ENCODE data around the gene MCRIP1.

MCRIP1 gene

DNA sequence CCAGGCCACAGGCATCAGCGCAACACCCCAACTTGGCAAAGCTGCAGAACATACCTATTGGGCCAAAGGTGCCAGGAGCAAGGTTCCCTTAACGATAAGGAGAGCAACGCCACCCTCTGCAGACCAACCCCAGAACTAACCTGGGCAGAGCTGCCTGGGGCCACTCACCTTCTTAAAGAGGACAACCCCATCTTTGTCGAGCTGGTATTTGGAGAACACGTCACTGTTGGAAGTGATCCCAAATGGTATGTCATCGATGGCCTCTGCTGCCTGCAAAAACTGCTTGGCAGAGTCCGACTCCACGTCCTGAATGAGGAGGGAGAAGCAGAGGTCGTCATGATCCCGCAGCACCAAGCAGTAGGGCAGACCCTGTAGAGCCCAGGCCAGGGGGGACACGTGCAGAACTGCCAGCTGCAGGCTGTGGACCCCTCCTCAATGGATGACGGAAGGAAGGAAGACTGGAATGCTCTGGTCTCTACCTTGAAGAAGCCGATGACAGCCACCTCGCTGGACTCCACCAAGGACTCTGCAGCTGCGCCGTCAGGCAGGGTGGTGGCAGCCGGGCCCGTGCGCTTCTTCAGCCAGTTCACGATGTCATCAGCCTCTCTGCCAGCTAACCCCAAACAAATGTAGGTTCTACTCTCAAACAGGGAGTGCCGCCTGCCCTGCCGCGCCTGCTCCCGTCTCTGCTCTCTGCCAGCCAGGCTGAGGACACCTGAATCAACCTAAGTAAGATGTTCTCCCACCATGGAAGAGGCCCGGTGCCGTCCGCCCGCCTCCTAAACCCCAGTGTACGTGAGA lies 22.1 kb upstream of the MCRIP1 start:
- Histone ChIP-seq H3K9me3 (ENCODE audit: low read length) (no peaks in the 10 kb centered on the region), H3K4me1 (ENCODE audit: insufficient read depth, low read length) (peaks cover 13% of the 10 kb centered on the region), H3K36me3 (ENCODE audit: insufficient read depth, low read length) (peaks cover 62% of the 10 kb centered on the region), H3K4me3 (ENCODE audit: low read length) (no peak overlapping the region), H2AFZ (ENCODE audit: low read depth, low read length) (no peak overlapping the region), H3K27me3 (ENCODE audit: insufficient read depth, low read length) (no peaks in the 10 kb centered on the region)

GRCh38 chr17:81852237-81852636 lies 19.1 kb upstream of the MCRIP1 start:
- Histone ChIP-seq H3K4me3 (ENCODE audit: low read length) (no peak overlapping the region), H3K27me3 (ENCODE audit: insufficient read depth, low read length) (no peaks in the 10 kb centered on the region), H3K36me3 (ENCODE audit: insufficient read depth, low read length) (peaks cover 54% of the 10 kb centered on the region), H3K4me1 (ENCODE audit: insufficient read depth, low read length) (no peaks in the 10 kb centered on the region), H2AFZ (ENCODE audit: low read depth, low read length) (no peak overlapping the region), H3K9me3 (ENCODE audit: low read length) (no peaks in the 10 kb centered on the region)

DNA sequence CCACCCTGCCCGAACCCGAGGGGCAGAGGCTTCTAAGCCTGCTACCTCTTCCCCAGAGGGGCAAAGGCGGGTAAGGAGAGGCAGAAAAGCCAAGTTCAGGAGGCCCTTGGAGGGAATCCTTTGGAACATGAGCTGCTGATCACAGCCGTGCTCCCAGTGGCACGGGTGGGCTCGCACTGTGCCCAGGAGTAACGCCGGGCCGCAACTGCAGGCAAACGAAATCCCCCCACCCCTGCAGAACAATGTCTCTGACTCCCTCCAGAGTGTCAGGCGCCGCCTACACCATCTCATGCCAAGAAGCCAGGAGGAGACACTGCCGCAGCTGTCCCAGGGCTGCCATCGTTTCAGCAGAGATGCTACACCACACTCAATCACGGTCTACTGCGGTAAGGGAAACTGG lies 18.3 kb upstream of the MCRIP1 start:
- Histone ChIP-seq H3K4me3 (ENCODE audit: low read length) (no peak overlapping the region), H3K27me3 (ENCODE audit: insufficient read depth, low read length) (no peaks in the 10 kb centered on the region), H3K4me1 (ENCODE audit: insufficient read depth, low read length) (no peaks in the 10 kb centered on the region), H3K9me3 (ENCODE audit: low read length) (no peaks in the 10 kb centered on the region), H3K36me3 (ENCODE audit: insufficient read depth, low read length) (peaks cover 62% of the 10 kb centered on the region), H2AFZ (ENCODE audit: low read depth, low read length) (no peak overlapping the region)

GRCh38 chr17:81849457-81849856 lies 16.4 kb upstream of the MCRIP1 start:
- Histone ChIP-seq H3K4me1 (ENCODE audit: insufficient read depth, low read length) (no peaks in the 10 kb centered on the region), H3K4me3 (ENCODE audit: low read length) (no peak overlapping the region), H3K36me3 (ENCODE audit: insufficient read depth, low read length) (peaks cover 68% of the 10 kb centered on the region), H3K27me3 (ENCODE audit: insufficient read depth, low read length) (no peaks in the 10 kb centered on the region), H3K9me3 (ENCODE audit: low read length) (no peaks in the 10 kb centered on the region), H2AFZ (ENCODE audit: low read depth, low read length) (no peak overlapping the region)

DNA sequence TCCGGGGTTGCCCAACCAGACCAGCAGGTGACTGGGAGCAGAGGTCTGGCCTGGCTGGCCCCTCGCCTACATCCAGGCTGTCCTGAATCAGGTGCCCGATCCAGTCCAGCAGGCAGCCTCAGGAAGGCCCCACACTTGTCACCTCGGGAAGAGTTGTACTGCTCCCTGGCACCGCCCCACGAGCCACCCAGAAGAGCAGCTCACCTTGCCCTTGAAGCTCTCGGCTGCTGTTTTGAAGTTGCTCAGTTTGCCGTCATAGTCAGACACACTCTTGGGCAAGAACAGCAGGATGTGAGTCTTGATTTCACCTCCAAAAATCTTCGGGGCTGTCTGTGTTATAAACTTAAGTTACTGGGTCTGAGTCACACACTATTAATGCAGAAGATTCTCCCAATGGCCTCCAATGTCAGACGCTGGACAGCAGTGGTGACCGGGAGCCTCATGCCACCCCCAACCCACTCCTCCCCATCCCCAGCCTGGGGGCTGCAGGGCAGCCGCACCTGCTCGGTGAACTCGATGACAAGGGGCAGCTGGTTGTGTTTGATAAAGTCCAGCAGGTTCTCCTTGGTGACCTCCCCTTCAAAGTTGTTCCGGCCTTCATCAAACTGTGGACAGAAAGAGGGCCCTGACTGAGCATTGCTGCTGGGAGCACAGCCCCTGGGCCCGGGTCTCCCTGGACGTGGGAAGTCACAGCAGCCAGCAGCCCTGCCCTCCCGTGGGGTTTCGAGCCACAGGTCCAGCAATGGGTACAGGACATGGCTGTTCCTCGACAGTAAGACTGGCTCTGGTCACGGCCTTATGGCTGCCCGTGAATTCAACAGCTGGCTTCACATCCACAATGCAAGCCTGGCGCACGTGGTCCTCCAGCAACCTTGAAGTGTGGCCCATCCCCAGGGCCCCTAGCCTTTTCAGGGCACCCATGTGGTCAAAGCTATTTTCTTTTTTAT lies 13.9 kb upstream of the MCRIP1 start:
- peaks cover 64% of the 10 kb centered on the region for H3K36me3 ChIP-seq (ENCODE audit: insufficient read depth, low read length)
- no peaks in the 10 kb centered on the region for H3K27me3 ChIP-seq (ENCODE audit: insufficient read depth, low read length)

GRCh38 chr17:81845881-81846742 lies 13.0 kb upstream of the MCRIP1 start:
- Histone ChIP-seq H3K36me3 (ENCODE audit: insufficient read depth, low read length) (peaks cover 55% of the 10 kb centered on the region), H3K27me3 (ENCODE audit: insufficient read depth, low read length) (no peaks in the 10 kb centered on the region), H3K9me3 (ENCODE audit: low read length) (no peaks in the 10 kb centered on the region), H3K4me3 (ENCODE audit: low read length) (no peak overlapping the region), H2AFZ (ENCODE audit: low read depth, low read length) (no peak overlapping the region), H3K4me1 (ENCODE audit: insufficient read depth, low read length) (no peaks in the 10 kb centered on the region)

More for the DNA sequence above, 13.9 kb upstream of the MCRIP1 start:
- Histone ChIP-seq H3K4me1 (ENCODE audit: insufficient read depth, low read length) (no peaks in the 10 kb centered on the region), H3K9me3 (ENCODE audit: low read length) (no peaks in the 10 kb centered on the region), H2AFZ (ENCODE audit: low read depth, low read length) (no peak overlapping the region), H3K4me3 (ENCODE audit: low read length) (no peak overlapping the region)

- Histone ChIP-seq H3K4me1 (ENCODE audit: insufficient read depth, low read length) (no peaks in the 10 kb centered on the region), H3K36me3 (ENCODE audit: insufficient read depth, low read length) (peaks cover 54% of the 10 kb centered on the region), H3K4me3 (ENCODE audit: low read length) (no peak overlapping the region), H2AFZ (ENCODE audit: low read depth, low read length) (no peak overlapping the region), H3K9me3 (ENCODE audit: low read length) (no peaks in the 10 kb centered on the region), H3K27me3 (ENCODE audit: insufficient read depth, low read length) (no peaks in the 10 kb centered on the region)
Observed at GRCh38 chr17:81845361-81845760, 12.3 kb upstream of the MCRIP1 start.

DNA sequence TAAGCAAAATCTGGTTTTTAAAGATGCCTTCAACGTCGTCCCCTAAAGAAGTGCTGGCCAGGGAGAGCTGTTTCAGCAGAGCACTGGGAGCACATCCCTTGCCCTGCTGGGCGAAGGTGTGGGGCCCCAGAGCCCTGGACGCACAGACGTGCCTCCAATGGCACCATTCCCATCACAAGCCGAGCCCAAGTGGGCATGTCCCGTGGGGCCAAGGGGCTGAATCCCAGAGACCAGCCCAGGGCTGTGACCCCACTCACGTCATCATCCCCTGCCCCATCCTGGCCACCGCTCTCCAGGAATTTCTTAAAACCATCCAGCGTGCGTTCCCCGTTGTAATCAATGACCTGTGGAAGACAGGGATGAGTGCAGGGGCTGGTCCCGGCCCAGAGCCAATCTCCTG lies 11.8 kb upstream of the MCRIP1 start:
- H3K4me3 ChIP-seq (ENCODE audit: low read length): no peak overlapping the region
- H3K27me3 ChIP-seq (ENCODE audit: insufficient read depth, low read length): no peaks in the 10 kb centered on the region
- H3K4me1 ChIP-seq (ENCODE audit: insufficient read depth, low read length): no peaks in the 10 kb centered on the region
- H2AFZ ChIP-seq (ENCODE audit: low read depth, low read length): no peak overlapping the region
- no peaks in the 10 kb centered on the region for H3K9me3 ChIP-seq (ENCODE audit: low read length)
- peaks cover 54% of the 10 kb centered on the region for H3K36me3 ChIP-seq (ENCODE audit: insufficient read depth, low read length)

- Histone ChIP-seq H3K27me3 (ENCODE audit: insufficient read depth, low read length) (no peaks in the 10 kb centered on the region), H3K4me1 (ENCODE audit: insufficient read depth, low read length) (no peaks in the 10 kb centered on the region), H3K9me3 (ENCODE audit: low read length) (no peaks in the 10 kb centered on the region), H3K4me3 (ENCODE audit: low read length) (no peak overlapping the region), H2AFZ (ENCODE audit: low read depth, low read length) (no peak overlapping the region), H3K36me3 (ENCODE audit: insufficient read depth, low read length) (peaks cover 54% of the 10 kb centered on the region)
Observed at GRCh38 chr17:81844327-81844851, 11.3 kb upstream of the MCRIP1 start.

GRCh38 chr17:81843713-81844326 lies 10.7 kb upstream of the MCRIP1 start:
- Histone ChIP-seq H3K4me1 (ENCODE audit: insufficient read depth, low read length) (no peaks in the 10 kb centered on the region), H2AFZ (ENCODE audit: low read depth, low read length) (no peak overlapping the region), H3K27me3 (ENCODE audit: insufficient read depth, low read length) (no peaks in the 10 kb centered on the region), H3K4me3 (ENCODE audit: low read length) (no peak overlapping the region), H3K36me3 (ENCODE audit: insufficient read depth, low read length) (peaks cover 54% of the 10 kb centered on the region), H3K9me3 (ENCODE audit: low read length) (no peaks in the 10 kb centered on the region)

DNA sequence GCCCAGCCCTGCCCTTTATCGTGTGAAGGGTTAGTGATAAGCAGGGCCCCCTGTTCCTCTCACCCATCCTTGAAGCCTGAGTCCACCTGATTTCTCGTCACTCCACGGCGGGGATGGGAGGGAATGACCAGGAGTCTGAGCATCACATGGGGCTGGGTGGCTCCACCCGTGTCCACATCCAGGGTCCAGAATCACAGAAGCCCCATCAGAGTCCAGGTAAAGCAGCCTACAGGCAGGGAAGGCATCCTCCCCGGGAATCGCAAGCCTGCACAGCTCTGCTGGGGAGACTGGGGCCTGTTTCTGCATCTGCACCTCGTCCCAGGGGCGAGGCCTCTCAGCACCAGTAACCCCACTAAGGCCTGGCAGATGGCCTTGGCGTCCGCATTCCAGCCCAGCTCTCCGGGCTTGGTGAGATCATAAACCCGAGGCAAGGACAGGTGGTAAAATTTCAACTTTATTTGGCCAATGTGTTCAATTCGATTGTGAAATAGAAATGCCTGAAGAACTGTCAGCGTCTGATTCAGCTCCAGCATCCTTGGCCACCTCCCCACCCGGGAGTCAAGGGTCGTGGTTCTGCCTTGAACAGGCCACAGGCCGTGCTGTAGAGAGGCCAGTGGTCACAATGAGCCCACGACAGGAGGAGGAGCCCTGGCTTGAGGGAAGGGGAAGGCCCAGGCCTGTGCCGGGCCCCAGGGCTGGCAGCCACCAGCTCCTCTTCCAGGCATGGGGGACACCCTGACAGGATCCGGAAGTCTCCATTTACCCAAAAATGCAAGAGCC lies 9.8 kb upstream of the MCRIP1 start:
- Histone ChIP-seq H3K36me3 (ENCODE audit: insufficient read depth, low read length) (peaks cover 50% of the 10 kb centered on the region), H2AFZ (ENCODE audit: low read depth, low read length) (no peak overlapping the region), H3K27me3 (ENCODE audit: insufficient read depth, low read length) (no peaks in the 10 kb centered on the region), H3K4me3 (ENCODE audit: low read length) (no peak overlapping the region), H3K9me3 (ENCODE audit: low read length) (no peaks in the 10 kb centered on the region), H3K4me1 (ENCODE audit: insufficient read depth, low read length) (no peaks in the 10 kb centered on the region)

DNA sequence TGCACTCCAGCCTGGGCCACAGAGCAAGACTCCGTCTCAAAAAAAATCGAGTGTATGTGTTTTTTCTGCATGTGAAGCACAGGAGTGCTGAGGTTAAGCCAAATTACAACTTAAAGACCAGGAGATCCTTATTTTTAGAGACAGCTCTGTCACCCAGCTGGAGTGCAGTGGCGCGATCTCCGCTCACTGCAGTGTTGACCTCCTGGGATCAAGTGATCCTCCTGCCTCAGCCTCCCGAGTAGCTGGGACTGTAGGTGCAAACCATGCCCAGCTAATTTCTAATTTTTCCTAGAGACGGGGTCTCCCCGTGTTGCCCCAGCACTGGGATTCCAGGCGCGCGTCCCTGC lies 9.3 kb upstream of the MCRIP1 start:
- no peak overlapping the region for H3K4me3 ChIP-seq (ENCODE audit: low read length)
- H3K4me1 ChIP-seq (ENCODE audit: insufficient read depth, low read length): no peaks in the 10 kb centered on the region
- no peaks in the 10 kb centered on the region for H3K27me3 ChIP-seq (ENCODE audit: insufficient read depth, low read length)
- peaks cover 47% of the 10 kb centered on the region for H3K36me3 ChIP-seq (ENCODE audit: insufficient read depth, low read length)
- no peak overlapping the region for H2AFZ ChIP-seq (ENCODE audit: low read depth, low read length)
- H3K9me3 ChIP-seq (ENCODE audit: low read length): no peaks in the 10 kb centered on the region

Measured in neuron (in vitro differentiated cells).